Stimulated activated effector memory CD8-positive, alpha-beta T cell treated with anti-CD3 and anti-CD28 coated beads, Interleukin-12 subunit alpha, Interleukin-12 subunit beta, amount 100 ng/mL, for 72 hours (primary cell): Measurements from ENCODE around the gene STK11.
A peak's percentile ranks its signal among the peaks of the same experiment; 100 is the strongest.

ENCODE experiments used
- ATAC-seq: fragments of 150-1000 bp; cut with Tn5 transposase; 2 replicates; pipeline ENCODE4 v1.10.0; 2021
- DNase-seq, 2 donors: peaks; one replicate each; pipeline ENCODE4 v3.0.0; 2021 to 2022; ENCODE audit warnings: low spot score in 2 of 2
- H3K27ac Mint-ChIP-seq: one replicate; pipeline ENCODE4 v1.8.0; 2022; ENCODE audit warnings: mild to moderate bottlenecking, mixed read lengths
- H3K36me3 Mint-ChIP-seq: one replicate; pipeline ENCODE4 v1.8.0; 2022; ENCODE audit warnings: mild to moderate bottlenecking, mixed read lengths
- H3K4me1 Mint-ChIP-seq: one replicate; pipeline ENCODE4 v1.8.0; 2022; ENCODE audit warnings: mixed read lengths
- H3K4me3 Mint-ChIP-seq: one replicate; pipeline ENCODE4 v1.8.0; 2022; ENCODE audit warnings: mild to moderate bottlenecking, mixed read lengths
- H3K9me3 Mint-ChIP-seq: one replicate; pipeline ENCODE4 v1.8.0; 2022; ENCODE audit warnings: mixed read lengths

The STK11 gene

GRCh38 chr19:1214862-1215731 is 9.5 kb downstream of the STK11 start:
- Mint-ChIP-seq H3K36me3 (peaks cover 45% of the 10 kb centered on the region), H3K27ac (no peak overlapping the region), H3K9me3 (no peaks in the 10 kb centered on the region), H3K4me3 (no peak overlapping the region), H3K4me1 (peaks cover 24% of the 10 kb centered on the region)
- ATAC-seq, result no peak
- no peak for DNase-seq

- peak overlapping the region; percentile 69 for H3K27ac Mint-ChIP-seq
Observed at GRCh38 chr19:1216756-1217155, 11.2 kb downstream of the STK11 start.

GRCh38 chr19:1217366-1217765 is 11.8 kb downstream of the STK11 start:
- no peaks in the 10 kb centered on the region for H3K9me3 Mint-ChIP-seq
- H3K27ac Mint-ChIP-seq, result peak overlapping the region; percentile 69

More at GRCh38 chr19:1216756-1217155, 11.2 kb downstream of the STK11 start:
- DNase-seq, result no peak
- Mint-ChIP-seq H3K4me1 (peaks cover 16% of the 10 kb centered on the region), H3K9me3 (no peaks in the 10 kb centered on the region), H3K4me3 (no peak overlapping the region), H3K36me3 (peaks cover 34% of the 10 kb centered on the region)
- no peak for ATAC-seq

GRCh38 chr19:1218751-1219567 is 13.4 kb downstream of the STK11 start:
- DNase-seq (no peak), ATAC-seq (no peak)
- no peak overlapping the region for H3K4me3 Mint-ChIP-seq
- peaks cover 5% of the 10 kb centered on the region for H3K4me1 Mint-ChIP-seq
- H3K27ac Mint-ChIP-seq, result no peak overlapping the region
- H3K36me3 Mint-ChIP-seq, result peaks cover 12% of the 10 kb centered on the region
- no peaks in the 10 kb centered on the region for H3K9me3 Mint-ChIP-seq

More at GRCh38 chr19:1217366-1217765, 11.8 kb downstream of the STK11 start:
- Mint-ChIP-seq H3K4me3 (no peak overlapping the region), H3K36me3 (peaks cover 28% of the 10 kb centered on the region), H3K4me1 (peaks cover 14% of the 10 kb centered on the region)
- no peak for DNase-seq
- ATAC-seq, result no peak

- DNase-seq (no peak), ATAC-seq (no peak)
- Mint-ChIP-seq H3K9me3 (no peaks in the 10 kb centered on the region), H3K27ac (no peak overlapping the region), H3K4me1 (no peaks in the 10 kb centered on the region), H3K4me3 (no peak overlapping the region), H3K36me3 (peaks cover 11% of the 10 kb centered on the region)
Observed at GRCh38 chr19:1219786-1220476, 14.4 kb downstream of the STK11 start.

GRCh38 chr19:1220477-1220930 is 14.9 kb downstream of the STK11 start:
- no peak overlapping the region for H3K4me3 Mint-ChIP-seq
- H3K27ac Mint-ChIP-seq, result no peak overlapping the region
- no peaks in the 10 kb centered on the region for H3K4me1 Mint-ChIP-seq
- DNase-seq, result no peak
- H3K36me3 Mint-ChIP-seq, result peaks cover 11% of the 10 kb centered on the region
- no peaks in the 10 kb centered on the region for H3K9me3 Mint-ChIP-seq
- no peak for ATAC-seq

- Mint-ChIP-seq H3K27ac (no peak overlapping the region), H3K36me3 (peaks cover 5% of the 10 kb centered on the region), H3K4me3 (no peak overlapping the region), H3K9me3 (no peaks in the 10 kb centered on the region), H3K4me1 (no peaks in the 10 kb centered on the region)
- DNase-seq (no peak), ATAC-seq (no peak)
Observed at GRCh38 chr19:1220976-1221903, 15.7 kb downstream of the STK11 start.

- Mint-ChIP-seq H3K9me3 (no peaks in the 10 kb centered on the region), H3K4me3 (no peak overlapping the region), H3K4me1 (no peaks in the 10 kb centered on the region), H3K36me3 (no peaks in the 10 kb centered on the region), H3K27ac (no peak overlapping the region)
- no peak for DNase-seq
- ATAC-seq, result no peak
Observed at GRCh38 chr19:1221904-1222255, 16.3 kb downstream of the STK11 start.

- H3K36me3 Mint-ChIP-seq, result no peaks in the 10 kb centered on the region
- ATAC-seq, result peak; percentile 26
- no peak for DNase-seq
- H3K9me3 Mint-ChIP-seq, result no peaks in the 10 kb centered on the region
- no peak overlapping the region for H3K4me3 Mint-ChIP-seq
- no peaks in the 10 kb centered on the region for H3K4me1 Mint-ChIP-seq
- H3K27ac Mint-ChIP-seq, result no peak overlapping the region
Observed at GRCh38 chr19:1222394-1222793, 16.8 kb downstream of the STK11 start.

- Mint-ChIP-seq H3K36me3 (peaks cover 4% of the 10 kb centered on the region), H3K27ac (no peak overlapping the region), H3K9me3 (no peaks in the 10 kb centered on the region), H3K4me3 (no peak overlapping the region), H3K4me1 (no peaks in the 10 kb centered on the region)
- no peak for DNase-seq
- peak; percentile 29 for ATAC-seq
Observed at GRCh38 chr19:1223018-1223855, 17.7 kb downstream of the STK11 start.

GRCh38 chr19:1224047-1224825 is 18.7 kb downstream of the STK11 start:
- no peaks in the 10 kb centered on the region for H3K4me1 Mint-ChIP-seq
- H3K9me3 Mint-ChIP-seq, result no peaks in the 10 kb centered on the region
- ATAC-seq (no peak), DNase-seq (no peak)
- peaks cover 6% of the 10 kb centered on the region for H3K36me3 Mint-ChIP-seq
- H3K27ac Mint-ChIP-seq, result no peak overlapping the region
- H3K4me3 Mint-ChIP-seq, result no peak overlapping the region

- H3K4me1 Mint-ChIP-seq, result no peaks in the 10 kb centered on the region
- H3K27ac Mint-ChIP-seq, result no peak overlapping the region
- ATAC-seq (no peak), DNase-seq (no peak)
- no peaks in the 10 kb centered on the region for H3K9me3 Mint-ChIP-seq
- no peak overlapping the region for H3K4me3 Mint-ChIP-seq
- H3K36me3 Mint-ChIP-seq, result peaks cover 6% of the 10 kb centered on the region
Observed at GRCh38 chr19:1224847-1225246, 19.3 kb downstream of the STK11 start.
